ENCODE results near the gene PHLDB1.
"Not testable (repeated sequence)": the region's sequence is repeated elsewhere in the genome, so short reads cannot be mapped to it uniquely, and the experiment has no call there.

GRCh38 chr11:118682939-118683338 lies 75.5 kb downstream of the PHLDB1 start:
- not testable (repeated sequence) for TF ChIP-seq CTCF (IDR thresholded peaks at IDR 0.05; ENCODE audit: low read depth, low read length, poor library complexity, severe bottlenecking); EZH2phosphoT487 (IDR thresholded peaks at IDR 0.05; ENCODE audit: borderline replicate concordance, low read length)
